SK-N-SH (cell line): Measurements from ENCODE around the gene TES. TPM values are rescaled to one million over a fixed set of nuclear protein-coding genes. Genes with fewer than 3 reads are reported as not detected.

ENCODE experiments used
- CTCF ChIA-PET: fragments of 300-600, 350-600 bp; formaldehyde crosslinking; extraction: SDS; loops from one replicate; lab custom pipeline; 2021; lab: Yijun Ruan, JAX
- POLR2A ChIA-PET: fragments of 350-600 bp; sonication (Branson Sonifier 250); formaldehyde crosslinking; extraction: SDS; loops from one replicate; lab custom pipeline; 2020; ENCODE audit warnings: antibody characterized with exemption, inconsistent platforms; lab: Yijun Ruan, JAX
- DNase-seq: peaks from one replicate; pipeline ENCODE4 v3.0.0; 2012
- H2AFZ ChIP-seq: fragments of 200-600 bp; sonication (generic); 2 replicates; pipeline ENCODE4 v1.8.1; 2016; ENCODE audit warnings: antibody characterized with exemption, mild to moderate bottlenecking, low read depth
- H3F3A ChIP-seq: fragments of 200-600 bp; sonication (generic); replicated peaks from 2 replicates; pipeline ENCODE3; 2016; ENCODE audit warnings: antibody characterized with exemption, mild to moderate bottlenecking; ENCODE audit not compliant: insufficient read depth
- H3K27ac ChIP-seq, 2 experiments: fragments of 200-500 bp in 1 of 2; fragments of 200-600 bp in 1 of 2; sonication (Bioruptor generic) in 1 of 2; sonication (generic), shearing (Covaris generic) in 1 of 2; 2 replicates each; pipeline versions ENCODE4 v1.5.1 to v1.6.1; 2014 to 2016; ENCODE audit warnings: low read depth in 2 of 2, inconsistent platforms in 1 of 2, low read length in 1 of 2, mild to moderate bottlenecking in 1 of 2, mixed read lengths in 1 of 2
- H3K27me3 ChIP-seq: fragments of 200-600 bp; sonication (generic), shearing (Covaris generic); 2 replicates; pipeline ENCODE4 v1.6.1; 2016; ENCODE audit warnings: mixed run types; ENCODE audit not compliant: insufficient read depth
- H3K36me3 ChIP-seq, 2 experiments: fragments of 200-500 bp in 1 of 2; fragments of 200-600 bp in 1 of 2; sonication (Bioruptor generic) in 1 of 2; sonication (generic) in 1 of 2; replicated peaks in 1 of 2; 2 replicates each; pipeline versions ENCODE3 to v1.5.1; 2014 to 2016; ENCODE audit warnings: low read length in 1 of 2, mild to moderate bottlenecking in 1 of 2; ENCODE audit not compliant: insufficient read depth in 2 of 2, control insufficient read depth in 1 of 2
- H3K4me1 ChIP-seq, 2 experiments: fragments of 200-500 bp in 1 of 2; fragments of 200-600 bp in 1 of 2; sonication (Bioruptor generic) in 1 of 2; sonication (generic), shearing (Covaris generic) in 1 of 2; 2 replicates each; pipeline versions ENCODE4 v1.5.1 to v1.6.1; 2014 to 2016; ENCODE audit warnings: low read depth in 1 of 2, low read length in 1 of 2, mixed run types in 1 of 2; ENCODE audit not compliant: insufficient read depth in 2 of 2, control insufficient read depth in 1 of 2
- H3K4me2 ChIP-seq: fragments of 200-600 bp; sonication (generic), shearing (Covaris generic); 2 replicates; pipeline ENCODE4 v1.6.1; 2017; ENCODE audit warnings: mixed run types
- H3K4me3 ChIP-seq, 2 experiments: fragments of 200-500 bp in 1 of 2; fragments of 200-600 bp in 1 of 2; sonication (Bioruptor generic) in 1 of 2; sonication (generic), shearing (Covaris generic) in 1 of 2; 2 replicates each; pipeline versions ENCODE4 v1.5.1 to v1.8.1; 2014 to 2016; ENCODE audit warnings: low read depth in 2 of 2, inconsistent platforms in 1 of 2, low read length in 1 of 2, mild to moderate bottlenecking in 1 of 2, mixed read lengths in 1 of 2, moderate library complexity in 1 of 2
- H3K79me2 ChIP-seq: fragments of 200-600 bp; sonication (generic); 2 replicates; pipeline ENCODE4 v1.8.1; 2017; ENCODE audit warnings: mild to moderate bottlenecking; ENCODE audit not compliant: insufficient read depth
- H3K9ac ChIP-seq: fragments of 200-600 bp; sonication (generic); 2 replicates; pipeline ENCODE4 v1.6.1; 2017; ENCODE audit warnings: mixed run types
- H3K9me2 ChIP-seq: fragments of 200-600 bp; sonication (generic); 2 replicates; pipeline ENCODE4 v1.6.1; 2017; ENCODE audit warnings: mixed run types
- H3K9me3 ChIP-seq: fragments of 200-600 bp; sonication (generic); 2 replicates; pipeline ENCODE4 v1.6.1; 2017; ENCODE audit warnings: mixed run types, mild to moderate bottlenecking, moderate library complexity
- H4K20me1 ChIP-seq: fragments of 200-600 bp; sonication (generic); 2 replicates; pipeline ENCODE4 v1.6.1; 2017; ENCODE audit warnings: mild to moderate bottlenecking, mixed run types; ENCODE audit not compliant: insufficient read depth
- CTCF ChIP-seq: fragments of 200-600 bp; sonication (generic); IDR thresholded peaks from 2 replicates; pipeline ENCODE4 v1.6.1; 2017; ENCODE audit warnings: antibody characterized with exemption, mild to moderate bottlenecking, moderate library complexity
- ELF1 ChIP-seq: IDR thresholded peaks from 2 replicates; pipeline ENCODE4 v1.4.0; 2012
- GATA2 ChIP-seq: sonication (generic); formaldehyde crosslinking; IDR thresholded peaks from 2 replicates; pipeline ENCODE4 v1.5.0; 2020; ENCODE audit warnings: mild to moderate bottlenecking, missing genetic modification reagents
- JUND ChIP-seq: IDR thresholded peaks from 2 replicates; pipeline ENCODE4 v1.4.0; 2012
- MEF2A ChIP-seq: IDR thresholded peaks from 2 replicates; pipeline ENCODE4 v1.4.0; 2012; ENCODE audit warnings: low read depth, borderline replicate concordance
- POLR2AphosphoS5 ChIP-seq: IDR thresholded peaks from 2 replicates; pipeline ENCODE4 v1.6.1; 2012; ENCODE audit warnings: low read depth, low read length
- RAD21 ChIP-seq: IDR thresholded peaks from 2 replicates; pipeline ENCODE4 v1.6.1; 2012; ENCODE audit warnings: mild to moderate bottlenecking, low read length
- RCOR1 ChIP-seq: fragments of 150-350 bp; IDR thresholded peaks from 2 replicates; pipeline ENCODE4 v1.6.1; 2017; ENCODE audit warnings: antibody characterized with exemption, low read length
- REST ChIP-seq: IDR thresholded peaks from 2 replicates; pipeline ENCODE4 v1.6.1; 2012; ENCODE audit warnings: mild to moderate bottlenecking, low read depth, low read length, moderate library complexity
- SIN3A ChIP-seq: IDR thresholded peaks from 2 replicates; pipeline ENCODE4 v1.6.1; 2012; ENCODE audit warnings: low read depth, mild to moderate bottlenecking, low read length, moderate library complexity, borderline replicate concordance
- SMC3 ChIP-seq: IDR thresholded peaks from 2 replicates; pipeline ENCODE4 v1.6.1; 2012; ENCODE audit warnings: low read depth, low read length, improper control_type of control experiment
- WGBS: methylation state at CpG from one replicate; pipeline ENCODE4 v1.1.6; 2017; ENCODE audit warnings: low lambda C conversion rate; 5-methylcytosine and 5-hydroxymethylcytosine counted together
- polyA plus RNA-seq, 3 experiments: library from polyadenylated mRNA; depleted of rRNA; stranded (reverse); fragments of >200 nt; gene quantifications; 2 replicates each; pipeline ENCODE4 v1.2.3, GENCODE V29; 2012
- TF ChIP-seq, protein P1 (sequence below): fragments of 150-350 bp; IDR thresholded peaks from 2 replicates; pipeline ENCODE4 v1.6.1; 2017; ENCODE audit warnings: antibody characterized with exemption, low read length, low read depth, borderline replicate concordance

The TES gene
- polyA plus RNA-seq, 1 of the 3 experiments (the other 2 are of a cell fraction), result 9.5 TPM

- no peak for TF ChIP-seq MEF2A
- no peak for TF ChIP-seq GATA2
- no peak for TF ChIP-seq CTCF
- TF ChIP-seq SIN3A, result no peak
- TF ChIP-seq JUND, result no peak
- TF ChIP-seq REST, result no peak
- TF ChIP-seq SMC3, result no peak
- TF ChIP-seq ELF1, result no peak
- no peak for TF ChIP-seq POLR2AphosphoS5
- TF ChIP-seq RAD21, result no peak
- TF ChIP-seq RCOR1, result no peak
- TF ChIP-seq, protein P1, sequence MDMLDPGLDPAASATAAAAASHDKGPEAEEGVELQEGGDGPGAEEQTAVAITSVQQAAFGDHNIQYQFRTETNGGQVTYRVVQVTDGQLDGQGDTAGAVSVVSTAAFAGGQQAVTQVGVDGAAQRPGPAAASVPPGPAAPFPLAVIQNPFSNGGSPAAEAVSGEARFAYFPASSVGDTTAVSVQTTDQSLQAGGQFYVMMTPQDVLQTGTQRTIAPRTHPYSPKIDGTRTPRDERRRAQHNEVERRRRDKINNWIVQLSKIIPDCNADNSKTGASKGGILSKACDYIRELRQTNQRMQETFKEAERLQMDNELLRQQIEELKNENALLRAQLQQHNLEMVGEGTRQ, result no peak
- H3K4me3 ChIP-seq, result no peak overlapping the region
- H3K27me3 ChIP-seq, result no peaks in the 10 kb centered on the region
- H3K36me3 ChIP-seq, result peaks cover 0 to 11% of the 10 kb centered on the region in 2 experiments
- peaks cover 22 to 31% of the 10 kb centered on the region in 2 experiments; a peak in 3 of 4 replicates for H3K4me1 ChIP-seq
- no peaks in the 10 kb centered on the region for H3K79me2 ChIP-seq
- DNase-seq, result no peak
- no peaks in the 10 kb centered on the region for H4K20me1 ChIP-seq
- POLR2A ChIA-PET, result no interaction called here
- CTCF ChIA-PET, result interaction anchor here (2.0 to 14.7 kb wide), 13 partner anchors 9 to 356 kb away, joined by 5 to 428 read pairs (median 56); partner anchors contain the start of gene TES
- no peak overlapping the region for H2AFZ ChIP-seq
- H3F3A ChIP-seq, result peaks cover 12% of the 10 kb centered on the region
- WGBS, result 75% methylated on average over 9 of the region's 9 CpGs
- H3K9me2 ChIP-seq, result no peaks in the 10 kb centered on the region
- H3K9me3 ChIP-seq, result no peaks in the 10 kb centered on the region
- H3K9ac ChIP-seq, result no peak overlapping the region
- H3K4me2 ChIP-seq, result no peak overlapping the region
- H3K27ac ChIP-seq, result no peak overlapping the region
Observed at GRCh38 chr7:116234517-116235200, 24.3 kb downstream of the TES start.
